Testis (tissue), 3 donors: Measurements from ENCODE around the gene ARTN. TPM values are rescaled to one million over a fixed set of nuclear protein-coding genes. Genes with fewer than 3 reads are reported as not detected.

Experiments used
- DNase-seq: peaks from one replicate; pipeline ENCODE4 v3.0.0-alpha.2; 2019
- H3K27ac ChIP-seq, 2 donors: fragments of 200-600 bp; sonication (generic); one replicate each; pipeline ENCODE4 v1.5.1; 2019
- H3K27me3 ChIP-seq: fragments of 200-600 bp; sonication (generic); one replicate; pipeline ENCODE4 v1.5.1; 2019
- H3K36me3 ChIP-seq: fragments of 200-600 bp; sonication (generic); one replicate; pipeline ENCODE4 v1.5.1; 2017; ENCODE audit warnings: low read depth; ENCODE audit errors: missing control alignments
- H3K4me1 ChIP-seq: fragments of 200-600 bp; sonication (generic); one replicate; pipeline ENCODE4 v1.5.1; 2019
- H3K4me3 ChIP-seq, 2 donors: fragments of 200-600 bp; sonication (generic); one replicate each; pipeline ENCODE4 v1.5.1; 2017 to 2019
- H3K9me3 ChIP-seq: fragments of 200-600 bp; sonication (generic); one replicate; pipeline ENCODE4 v1.5.1; 2017
- CTCF ChIP-seq, 3 experiments: fragments of 450-650 bp in 2 of 3; fragments of 200-600 bp in 1 of 3; sonication (generic) in 1 of 3; IDR thresholded peaks; one replicate each; pipeline ENCODE4 v1.5.1; 2016 to 2019; ENCODE audit warnings: antibody characterized with exemption in 3 of 3, mild to moderate bottlenecking in 2 of 3, moderate library complexity in 1 of 3
- POLR2A ChIP-seq: fragments of 450-650 bp; IDR thresholded peaks from one replicate; pipeline ENCODE4 v1.6.1; 2017; ENCODE audit warnings: antibody characterized with exemption, mild to moderate bottlenecking, moderate library complexity
- WGBS, 2 donors: methylation state at CpG; one replicate each; pipeline ENCODE4 v1.1.5; 2018; 5-methylcytosine and 5-hydroxymethylcytosine counted together
- intact Hi-C: fragments of 100-400 bp; cut with DNase I; formaldehyde crosslinking; loops from one replicate; pipeline ENCODE4 v1.15.1; 2023; ENCODE audit warnings: low total_unique reads
- polyA plus RNA-seq: library from polyadenylated mRNA; stranded (reverse); fragments of 350-450 nt; fragmentation: Illumina TruSeq; extraction: RNeasy Lipid Tissue Mini Kit (QIAGEN cat#74804); gene quantifications from one replicate; pipeline ENCODE4 v1.2.3, GENCODE V29; 2014; ENCODE audit warnings: low read depth, low replicate concordance; ENCODE audit not compliant: insufficient read depth
- total RNA-seq, 2 donors: library from RNA; depleted of rRNA; stranded (reverse); fragments of >200 nt; gene quantifications; one replicate each; pipeline ENCODE4 v1.2.3, GENCODE V29; 2016

The ARTN gene
- total and polyA plus RNA-seq, 3 donors from 2014 or later: 1.6 to 5.4 (median 1.9) TPM

DNA sequence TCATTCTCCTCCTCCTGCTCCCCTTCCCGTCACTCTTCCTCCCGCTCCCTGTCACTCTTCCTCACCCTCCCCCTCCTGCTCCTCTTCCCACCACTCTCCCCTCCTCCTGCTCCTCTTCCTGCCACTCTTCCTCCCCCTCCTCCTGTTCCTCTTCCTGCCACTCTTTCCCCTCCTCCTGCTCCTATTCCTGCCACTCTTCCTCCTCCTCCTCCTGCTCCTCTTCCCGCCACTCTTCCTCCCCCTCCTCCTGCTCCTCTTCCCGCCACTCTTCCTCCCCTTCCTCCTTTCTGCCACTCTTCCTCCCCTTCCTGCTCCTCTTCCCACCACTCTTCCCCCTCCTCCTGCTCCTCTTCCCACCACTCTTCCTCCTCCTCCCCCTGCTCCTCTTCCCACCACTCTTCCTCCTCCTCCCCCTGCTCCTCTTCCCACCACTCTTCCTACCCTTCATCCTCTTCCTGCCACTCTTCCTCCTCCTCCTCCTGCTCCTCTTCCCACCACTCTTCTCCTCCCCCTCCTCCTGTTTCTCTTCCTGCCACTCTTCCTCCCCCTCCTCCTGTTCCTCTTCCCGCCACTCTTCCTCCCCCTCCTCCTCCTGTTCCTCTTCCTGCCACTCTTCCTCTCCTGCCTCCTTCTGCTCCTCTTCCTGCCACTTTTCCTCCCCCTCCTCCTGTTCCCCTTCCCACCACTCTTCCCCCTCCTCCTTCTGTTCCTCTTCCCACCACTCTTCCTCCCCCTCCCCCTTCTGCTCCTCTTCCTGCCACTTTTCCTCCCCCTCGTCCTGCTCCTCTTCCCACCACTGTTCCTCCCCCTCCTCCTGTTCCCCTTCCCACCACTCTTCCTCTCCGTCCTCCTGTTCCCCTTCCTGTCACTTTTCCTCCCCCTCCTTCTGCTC is 28.7 kb upstream of the ARTN start:
- intact Hi-C loops: no loop called here
- WGBS, 2 donors: 52 to 81% methylated on average over 7 of the region's 7 CpGs

DNA sequence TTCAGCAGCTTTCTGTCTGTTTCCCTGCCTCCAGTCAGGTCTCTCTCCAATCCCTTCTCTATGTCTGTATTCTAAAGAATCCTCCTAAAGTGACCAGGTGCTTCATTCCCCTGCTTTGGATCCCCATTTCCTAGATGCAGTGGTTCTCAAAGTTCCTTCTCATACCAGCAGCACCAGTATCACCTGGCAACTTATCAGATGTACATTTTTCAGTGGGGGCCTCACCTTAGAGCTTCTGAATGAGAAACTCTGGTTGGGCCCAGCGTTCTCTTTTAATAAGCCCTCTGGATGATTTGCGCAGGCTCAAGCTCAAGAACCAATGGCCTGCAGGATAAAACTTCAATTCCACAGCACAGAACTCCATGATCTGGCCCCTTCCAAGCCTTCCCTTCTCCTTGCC is 25.4 kb upstream of the ARTN start:
- H3K4me3 ChIP-seq: no peak overlapping the region
- no peaks in the 10 kb centered on the region for H3K9me3 ChIP-seq
- H3K36me3 ChIP-seq: no peaks in the 10 kb centered on the region
- 95 to 97% methylated on average over 2 of the region's 2 CpGs for WGBS, 2 donors
- no peak overlapping the region for H3K27ac ChIP-seq
- intact Hi-C loops: no loop called here
- DNase-seq: no peak
- peaks cover 12% of the 10 kb centered on the region for H3K4me1 ChIP-seq
- H3K27me3 ChIP-seq: no peaks in the 10 kb centered on the region
- TF ChIP-seq POLR2A (no peak), CTCF (IDR thresholded peaks at IDR 0.05) (no peak)

More for the DNA sequence above, 28.7 kb upstream of the ARTN start:
- Histone ChIP-seq H3K27me3 (no peaks in the 10 kb centered on the region), H3K9me3 (no peaks in the 10 kb centered on the region), H3K27ac (no peak overlapping the region), H3K36me3 (no peaks in the 10 kb centered on the region), H3K4me3 (no peak overlapping the region), H3K4me1 (peaks cover 5% of the 10 kb centered on the region)
- no peak for TF ChIP-seq CTCF (IDR thresholded peaks at IDR 0.05)
- no peak for TF ChIP-seq POLR2A
- DNase-seq: no peak

- H3K27ac ChIP-seq: no peak overlapping the region
- no peaks in the 10 kb centered on the region for H3K9me3 ChIP-seq
- intact Hi-C loops: no loop called here
- no peaks in the 10 kb centered on the region for H3K27me3 ChIP-seq
- no peak overlapping the region for H3K4me3 ChIP-seq
- TF ChIP-seq CTCF (IDR thresholded peaks at IDR 0.05) (no peak), POLR2A (no peak)
- DNase-seq: no peak
- peaks cover 12% of the 10 kb centered on the region for H3K4me1 ChIP-seq
- H3K36me3 ChIP-seq: no peaks in the 10 kb centered on the region
- WGBS, 2 donors: 95% methylated on average over 5 of the region's 5 CpGs
These were observed 24.7 kb upstream of the ARTN start for GRCh38 chr1:43908858-43909257.

GRCh38 chr1:43910343-43910742 is 23.3 kb upstream of the ARTN start:
- TF ChIP-seq POLR2A (no peak), CTCF (IDR thresholded peaks at IDR 0.05) (no peak)

More at GRCh38 chr1:43910343-43910742, 23.3 kb upstream of the ARTN start:
- Histone ChIP-seq H3K4me1 (peaks cover 12% of the 10 kb centered on the region), H3K27ac (no peak overlapping the region), H3K4me3 (no peak overlapping the region), H3K9me3 (no peaks in the 10 kb centered on the region), H3K27me3 (no peaks in the 10 kb centered on the region), H3K36me3 (no peaks in the 10 kb centered on the region)
- intact Hi-C loops: no loop called here
- no peak for DNase-seq
- WGBS, 2 donors: 85 to 91% methylated on average over 1 of the region's 1 CpG
